C4-2B (cell line): ENCODE results near the gene STEAP1B.
"Not testable (repeated sequence)": the region's sequence is repeated elsewhere in the genome, so short reads cannot be mapped to it uniquely, and the experiment has no call there.

ENCODE experiments used
- H3K27ac ChIP-seq: fragments of 450-650 bp; 2 replicates; pipeline ENCODE4 v1.5.1; 2017
- CTCF ChIP-seq: fragments of 450-650 bp; conservative IDR thresholded peaks from 2 replicates; pipeline ENCODE4 v1.5.1; 2017; ENCODE audit warnings: mild to moderate bottlenecking
- ZFX ChIP-seq: fragments of 450-650 bp; IDR thresholded peaks from 2 replicates; pipeline ENCODE4 v1.6.1; 2017

STEAP1B gene

GRCh38 chr7:22444181-22444971, 55.6 kb downstream of the STEAP1B start:
- no peak for TF ChIP-seq ZFX
- no peak for TF ChIP-seq CTCF
- H3K27ac ChIP-seq, result no peak overlapping the region; the same call in 1 of the 2 replicates

- TF ChIP-seq CTCF (no peak), ZFX (no peak)
- H3K27ac ChIP-seq, result peak overlapping the region; percentile 5; the same call in 1 of the 2 replicates
These were observed 56.4 kb downstream of the STEAP1B start for GRCh38 chr7:22443370-22444180.

GRCh38 chr7:22442882-22443369, 57.1 kb downstream of the STEAP1B start:
- peak overlapping the region; percentile 67 for H3K27ac ChIP-seq
- TF ChIP-seq CTCF, result no peak
- TF ChIP-seq ZFX, result no peak

- TF ChIP-seq CTCF (no peak), ZFX (peak; percentile 69)
- peak overlapping the region; percentile 67 for H3K27ac ChIP-seq
These were observed 57.7 kb downstream of the STEAP1B start for GRCh38 chr7:22442187-22442881.

GRCh38 chr7:22441157-22441556, 58.8 kb downstream of the STEAP1B start:
- no peak for TF ChIP-seq ZFX
- no peak for TF ChIP-seq CTCF
- H3K27ac ChIP-seq, result no peak overlapping the region

GRCh38 chr7:22438994-22439393, 61.0 kb downstream of the STEAP1B start:
- H3K27ac ChIP-seq, result no peak overlapping the region
- TF ChIP-seq ZFX (no peak), CTCF (no peak)

GRCh38 chr7:22436552-22436951, 63.4 kb downstream of the STEAP1B start:
- H3K27ac ChIP-seq, result not testable (repeated sequence)
